HCEC 1CT (cell line): Measurements from ENCODE around the gene PAX8.

ENCODE experiments used
- DNase-seq: peaks from one replicate; pipeline ENCODE4 v3.0.0-alpha.2; 2017

PAX8 gene

DNA sequence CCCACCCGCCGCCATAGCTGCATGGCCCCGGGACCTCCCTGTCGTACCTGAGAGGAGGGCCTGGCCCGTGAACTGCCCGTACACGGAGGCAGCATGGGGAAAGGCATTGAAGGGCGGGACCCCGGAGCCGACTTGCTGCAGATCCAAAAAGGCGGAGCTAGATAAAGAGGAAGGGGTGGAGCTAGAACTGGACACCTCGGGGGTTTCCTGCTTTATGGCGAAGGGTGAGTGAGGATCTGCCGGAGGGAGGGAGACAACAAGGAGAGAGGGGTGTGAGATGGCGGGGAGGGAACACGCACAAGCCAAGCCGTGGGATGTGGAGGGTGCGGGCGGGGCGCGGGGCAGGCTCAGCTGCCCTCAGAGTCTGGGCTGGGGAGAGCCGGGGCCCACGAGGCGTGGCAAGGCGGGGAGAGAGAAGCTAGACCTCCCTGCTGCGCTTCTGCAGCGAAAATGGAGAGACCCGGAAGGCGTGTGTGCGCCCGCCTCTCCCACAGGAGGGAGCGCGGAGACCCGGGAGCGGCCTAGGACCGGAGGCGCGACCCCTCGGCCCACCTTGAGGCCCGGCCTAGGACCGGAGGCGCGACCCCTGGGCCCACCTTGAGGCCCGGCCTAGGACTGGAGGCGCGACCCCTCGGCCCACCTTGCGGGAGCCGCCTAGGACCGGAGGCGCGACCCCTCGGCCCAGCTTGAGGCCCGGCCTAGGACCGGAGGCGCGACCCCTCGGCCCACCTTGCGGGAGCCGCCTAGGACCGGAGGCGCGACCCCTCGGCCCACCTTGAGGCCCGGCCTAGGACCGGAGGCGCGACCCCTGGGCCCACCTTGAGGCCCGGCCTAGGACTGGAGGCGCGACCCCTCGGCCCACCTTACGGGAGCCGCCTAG lies 43.1 kb downstream of the PAX8 start:
- DNase-seq: peak; percentile 77

DNA sequence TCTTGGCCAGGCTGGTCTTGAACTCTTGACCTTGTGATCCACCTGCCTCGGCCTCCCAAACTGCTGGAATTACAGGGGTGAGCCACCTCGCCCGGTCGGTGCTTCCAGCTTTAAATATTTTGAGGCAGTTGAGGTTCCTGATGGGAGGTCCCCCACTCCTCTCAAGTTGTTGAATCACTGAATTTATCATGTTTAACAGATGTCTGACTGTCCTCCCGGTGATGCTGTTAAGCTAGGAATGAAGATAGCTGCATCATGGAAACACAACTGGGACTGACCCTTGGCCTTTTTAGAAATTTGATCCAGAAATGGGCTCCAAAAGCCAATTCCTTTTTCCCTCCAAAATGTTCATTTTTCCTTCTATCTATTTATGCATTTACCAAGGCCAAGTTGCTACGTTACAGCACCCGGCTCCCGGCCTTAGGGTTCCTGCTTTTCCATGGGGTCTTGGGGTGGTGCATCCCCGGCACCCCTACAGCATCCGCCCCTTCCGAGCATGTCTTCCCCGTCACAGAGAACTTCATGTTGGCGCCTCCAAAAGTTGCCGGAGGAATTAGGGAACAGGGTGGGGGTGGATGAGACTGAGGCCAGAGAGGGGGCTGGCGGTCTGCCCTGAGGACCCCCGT lies 43.9 kb downstream of the PAX8 start:
- peak; percentile 44 for DNase-seq

DNA sequence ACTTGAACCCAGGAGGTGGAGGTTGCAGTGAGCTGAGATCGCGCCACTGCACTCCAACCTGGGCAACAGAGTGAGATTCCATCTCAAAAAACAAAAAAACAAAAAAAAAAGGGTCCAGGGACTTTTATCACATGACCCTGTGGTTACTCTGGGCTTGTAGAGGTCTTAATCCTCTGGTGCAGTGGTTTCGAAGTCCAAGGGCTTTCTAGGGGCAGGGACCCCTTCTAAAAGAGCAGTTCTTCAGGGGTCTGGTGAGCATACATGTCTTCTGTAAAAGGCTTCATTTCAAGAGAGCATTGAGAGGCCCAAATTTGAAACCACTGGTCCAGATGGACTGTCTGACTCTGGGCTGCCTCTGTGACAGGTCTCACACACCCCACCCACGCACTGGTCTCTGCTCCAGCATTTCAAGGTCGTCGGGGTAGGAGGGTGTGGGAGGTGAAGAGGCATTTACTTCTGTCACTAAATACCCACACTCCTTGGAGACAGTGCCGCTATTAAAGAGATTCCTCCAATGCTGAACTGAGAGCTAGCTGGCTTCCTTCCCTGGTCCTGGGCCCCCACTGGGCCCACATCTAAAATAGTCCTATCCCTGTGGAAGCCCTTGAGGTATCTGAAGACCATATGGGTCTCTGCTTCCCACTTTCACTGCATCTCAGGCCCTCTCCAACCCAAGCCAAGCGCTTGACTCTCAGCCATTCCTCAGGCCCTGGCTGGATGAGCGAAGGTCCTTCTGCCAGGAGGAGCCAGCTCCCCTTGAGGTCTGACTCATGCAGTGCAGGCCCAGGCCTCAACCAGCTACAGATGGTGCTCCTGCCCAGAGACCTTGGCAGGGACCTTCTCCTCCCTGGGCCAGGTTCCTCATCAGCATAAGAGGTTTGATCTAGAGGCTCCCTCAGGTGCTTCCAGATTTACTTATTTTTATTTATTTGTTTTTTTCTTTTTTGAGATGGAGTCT lies 44.8 kb downstream of the PAX8 start:
- DNase-seq: peak; percentile 34

DNA sequence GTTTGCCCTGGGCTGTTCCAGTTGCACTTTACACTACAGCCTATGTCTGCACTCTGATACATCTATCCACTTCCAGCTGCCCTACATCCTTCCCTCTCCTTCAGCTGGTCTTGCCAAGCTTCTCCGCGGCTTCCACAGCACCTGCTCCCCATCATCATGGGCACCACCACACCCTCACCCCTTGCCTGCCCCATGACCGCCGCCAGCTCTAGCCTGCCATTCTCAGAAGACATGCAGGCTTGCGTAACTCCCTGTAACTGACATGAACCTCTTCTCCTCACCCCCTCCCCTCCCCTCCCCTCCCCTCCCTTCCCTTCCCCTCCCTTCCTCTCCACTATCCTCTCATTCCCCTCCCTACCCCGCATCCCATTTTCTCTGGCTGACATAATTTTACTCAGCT lies 46.0 kb downstream of the PAX8 start:
- no peak for DNase-seq

DNA sequence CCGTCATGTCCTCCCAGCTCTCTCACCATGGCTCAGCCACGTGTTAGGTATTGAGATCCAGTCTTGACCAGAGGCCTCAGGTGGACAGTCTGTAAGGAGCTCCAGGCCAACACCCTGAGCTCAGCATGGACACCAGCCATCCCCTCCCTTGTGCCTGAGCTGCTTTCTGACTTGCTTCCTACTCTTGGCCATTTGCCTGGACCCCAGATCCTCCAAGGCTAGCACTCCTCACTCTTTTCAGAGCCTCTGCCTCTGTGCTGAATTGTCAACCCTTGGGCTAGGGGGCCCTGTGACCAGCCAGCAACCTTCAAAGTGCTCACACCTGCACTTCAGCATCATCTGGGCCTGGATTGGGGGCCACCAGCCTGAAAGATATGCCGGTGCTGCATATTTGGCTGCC lies 46.6 kb downstream of the PAX8 start:
- DNase-seq: no peak

DNA sequence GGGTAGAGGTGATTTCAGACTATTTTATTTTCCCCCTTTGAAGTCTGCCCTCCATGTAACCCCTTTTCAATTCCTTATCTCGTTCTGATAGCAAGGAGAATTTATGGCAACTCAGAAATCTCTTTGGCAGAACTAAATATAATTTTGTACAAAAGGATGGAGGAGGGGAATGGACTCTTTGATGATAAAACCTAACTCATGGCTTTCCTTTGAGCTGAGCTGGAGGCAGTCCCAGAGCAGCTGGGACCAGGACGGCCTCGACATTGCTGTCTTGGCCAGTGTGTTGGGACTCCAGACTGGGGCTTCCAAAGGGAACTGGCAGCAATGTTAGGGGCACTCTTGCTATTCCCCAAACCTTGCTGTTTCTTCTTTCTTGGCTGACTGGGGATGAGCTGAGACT lies 47.7 kb downstream of the PAX8 start:
- DNase-seq: no peak

DNA sequence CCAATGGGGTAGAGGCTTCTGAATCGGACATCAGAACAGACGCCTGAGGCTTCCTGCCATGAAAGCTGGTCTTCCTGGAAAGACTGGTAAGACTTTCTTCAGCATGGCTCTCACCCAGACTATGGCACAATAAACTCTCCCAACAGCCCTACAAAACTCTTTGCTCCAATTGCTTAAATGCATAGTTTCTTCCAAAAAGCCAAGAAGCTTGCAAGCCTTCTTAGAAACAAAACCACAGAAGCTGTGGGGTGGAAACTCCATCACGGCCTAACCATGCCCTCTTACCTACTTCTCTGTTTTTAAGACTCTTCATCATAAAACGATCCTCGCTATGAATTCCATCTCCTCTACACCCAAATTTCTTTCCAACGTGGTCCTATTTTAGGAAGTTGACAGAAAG lies 48.2 kb downstream of the PAX8 start:
- DNase-seq: no peak

DNA sequence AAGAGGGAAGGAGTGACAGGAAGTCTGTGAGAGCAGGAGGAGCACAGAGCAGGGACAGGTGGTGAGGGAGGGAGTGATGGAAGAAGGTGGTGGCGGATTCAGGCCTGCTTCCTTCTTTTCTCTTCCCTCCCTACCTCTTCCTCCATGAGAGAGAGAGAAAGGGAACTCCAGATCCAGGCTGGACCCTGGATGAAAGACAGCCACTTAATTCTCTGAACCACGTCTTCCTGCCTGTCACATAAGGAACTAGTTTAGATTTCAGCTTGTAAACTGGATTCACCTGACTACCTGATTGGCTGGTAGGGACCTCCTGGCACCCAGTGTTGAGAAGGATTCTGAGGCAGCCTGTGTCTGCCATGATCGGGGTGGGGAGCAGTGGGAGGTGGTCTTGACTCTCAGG lies 48.9 kb downstream of the PAX8 start:
- DNase-seq: no peak

DNA sequence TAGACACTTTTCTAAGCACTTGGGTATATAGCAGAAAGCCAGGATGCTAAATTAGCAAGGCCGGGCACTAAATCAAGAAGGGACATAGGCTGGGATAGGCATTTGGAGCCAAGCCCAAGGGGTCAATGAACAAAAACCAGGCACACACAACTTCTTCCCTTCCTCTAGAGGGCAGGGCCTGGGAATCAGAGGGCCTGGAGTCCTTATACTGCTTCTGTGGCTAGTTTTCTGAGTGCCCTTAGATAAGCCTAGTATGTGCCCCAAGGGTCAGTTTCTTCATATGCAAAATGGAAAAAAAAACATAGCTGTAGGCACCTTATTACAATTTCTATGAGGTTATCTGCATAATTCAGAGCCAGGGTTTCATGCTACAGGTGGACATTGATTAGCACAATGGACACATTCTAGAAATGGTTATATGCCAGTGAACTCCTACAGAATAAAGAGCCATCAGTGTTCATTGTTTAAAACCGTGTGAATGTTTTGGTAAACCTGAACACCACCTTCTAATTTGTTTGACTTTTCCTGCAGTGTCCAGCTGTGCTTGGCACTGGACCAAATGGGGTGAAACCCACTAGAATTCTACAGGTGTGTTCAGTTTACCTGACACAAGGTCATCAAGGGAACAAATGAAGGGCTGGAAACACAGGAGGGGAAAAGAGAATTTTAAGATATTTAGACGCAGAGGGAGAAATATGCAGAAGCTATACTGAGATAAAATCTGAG lies 49.6 kb downstream of the PAX8 start:
- DNase-seq: no peak

DNA sequence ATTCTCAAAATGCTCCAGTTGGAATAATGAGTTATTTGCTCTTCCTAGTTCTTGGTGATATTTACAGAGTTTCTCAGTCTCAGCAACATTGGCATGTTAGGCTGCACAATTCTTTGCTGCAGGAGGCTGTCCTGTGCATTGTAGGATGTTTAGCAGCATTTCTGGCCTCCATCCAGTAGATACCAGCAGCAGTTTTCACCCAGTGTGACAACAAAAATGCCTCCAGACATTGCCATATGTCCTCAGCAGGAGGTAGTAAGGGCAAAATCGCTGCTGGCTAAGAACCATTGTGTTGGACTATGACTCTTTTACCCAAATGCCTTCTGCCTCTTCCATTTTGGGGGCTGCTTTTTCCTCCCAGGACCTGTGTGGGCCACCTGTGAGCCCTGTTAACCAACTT lies 50.4 kb downstream of the PAX8 start:
- DNase-seq: no peak

DNA sequence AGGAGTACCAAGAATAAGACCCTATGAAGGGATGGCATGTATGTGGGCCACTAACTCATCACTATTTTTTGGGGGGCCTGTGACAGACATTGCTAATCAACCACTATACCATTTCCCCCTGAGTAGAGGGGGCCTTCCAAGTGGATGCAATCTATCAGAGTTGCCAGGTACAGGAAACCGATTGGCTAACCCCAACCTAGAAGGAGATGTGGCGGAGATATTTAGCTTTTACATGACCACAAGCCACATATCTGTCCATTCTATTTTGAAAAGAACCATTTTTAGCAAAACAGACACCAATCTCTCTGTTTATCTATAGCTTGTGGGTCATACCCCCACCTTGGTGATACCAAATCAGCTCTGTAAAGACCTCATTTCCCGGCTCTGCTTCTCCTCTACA lies 51.0 kb downstream of the PAX8 start:
- no peak for DNase-seq

DNA sequence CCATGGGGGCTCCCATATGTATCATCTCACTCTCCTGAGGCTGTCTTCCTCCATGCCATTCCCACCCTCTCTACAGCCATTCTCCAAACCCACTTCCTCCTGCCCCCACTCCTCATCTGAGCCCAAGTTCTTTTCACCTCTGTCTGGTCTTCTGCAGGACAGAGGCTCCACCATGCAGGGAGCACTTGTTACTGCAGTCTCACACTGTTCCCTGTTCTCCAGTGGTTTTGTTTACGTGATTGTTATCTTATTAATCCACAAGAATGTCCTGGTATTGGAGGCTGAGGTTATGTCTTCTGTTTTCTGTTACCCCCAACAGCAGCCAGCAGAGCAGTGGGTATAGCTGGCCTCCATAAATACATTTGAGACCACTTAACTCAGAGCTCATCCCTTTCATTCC lies 51.4 kb downstream of the PAX8 start:
- no peak for DNase-seq

DNA sequence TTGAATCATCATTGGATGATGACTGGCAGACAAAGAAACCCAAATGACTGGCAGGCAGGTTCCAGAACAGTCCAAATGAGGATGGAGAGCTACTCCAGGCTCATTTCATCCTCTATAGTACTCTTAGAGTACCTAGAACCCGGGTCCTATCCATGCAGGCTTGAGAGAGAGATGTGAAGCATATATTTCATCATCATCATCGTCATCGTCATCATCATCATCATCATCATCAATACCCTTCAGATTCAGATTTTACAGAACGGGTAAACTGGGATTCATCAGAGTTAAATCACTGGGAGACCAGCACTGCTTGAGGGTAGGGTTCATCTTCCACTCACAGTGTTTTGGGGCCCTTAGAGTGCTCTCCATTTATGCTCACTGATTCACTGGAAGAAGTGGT lies 52.3 kb downstream of the PAX8 start:
- no peak for DNase-seq

DNA sequence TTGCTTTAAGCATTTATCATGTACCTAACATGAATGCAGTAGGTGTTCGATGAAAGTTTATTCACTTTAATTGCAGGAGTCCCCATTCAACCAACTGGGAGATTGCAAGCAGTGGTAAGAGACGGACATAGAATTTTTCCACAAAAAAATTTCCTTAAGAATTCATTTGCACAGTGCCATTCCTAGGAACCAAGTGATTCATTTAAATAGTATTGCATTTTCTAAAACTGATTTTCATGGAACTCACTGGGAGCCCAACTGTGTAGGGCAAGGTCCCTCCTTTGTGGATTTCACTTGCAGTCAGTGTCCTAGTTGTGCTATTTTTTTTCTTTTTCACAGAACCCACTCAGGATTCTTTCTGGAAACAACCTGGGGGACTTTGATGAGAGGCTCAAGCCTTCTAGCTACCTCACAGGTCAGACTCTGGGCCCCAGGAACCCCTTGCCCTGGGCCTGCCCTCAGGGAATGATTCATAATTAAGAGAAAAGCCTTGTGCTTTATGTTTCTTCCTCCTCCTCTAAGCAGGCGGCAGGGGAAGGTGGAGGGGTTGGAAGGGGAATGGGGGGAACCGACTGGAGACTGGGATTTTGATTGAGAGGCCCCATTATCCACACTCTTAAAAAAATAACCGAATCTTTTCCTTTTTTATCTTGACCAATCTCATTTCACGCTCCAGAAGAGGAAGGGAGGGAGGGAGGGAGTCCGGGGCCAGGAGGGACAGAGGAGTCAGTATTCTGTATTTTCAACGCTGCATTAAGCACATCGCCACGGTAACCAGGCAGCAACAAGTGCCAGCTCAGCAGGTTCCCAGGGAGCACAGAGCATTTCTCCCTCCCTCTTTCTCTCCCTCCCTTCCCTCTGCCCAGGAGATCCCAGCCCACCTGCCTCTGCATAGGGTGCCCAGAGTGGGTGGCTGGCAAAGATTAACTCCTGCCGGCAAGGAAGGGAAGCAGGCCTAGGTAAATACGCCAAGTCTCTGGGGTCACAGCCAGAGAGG lies 53.2 kb downstream of the PAX8 start:
- no peak for DNase-seq

DNA sequence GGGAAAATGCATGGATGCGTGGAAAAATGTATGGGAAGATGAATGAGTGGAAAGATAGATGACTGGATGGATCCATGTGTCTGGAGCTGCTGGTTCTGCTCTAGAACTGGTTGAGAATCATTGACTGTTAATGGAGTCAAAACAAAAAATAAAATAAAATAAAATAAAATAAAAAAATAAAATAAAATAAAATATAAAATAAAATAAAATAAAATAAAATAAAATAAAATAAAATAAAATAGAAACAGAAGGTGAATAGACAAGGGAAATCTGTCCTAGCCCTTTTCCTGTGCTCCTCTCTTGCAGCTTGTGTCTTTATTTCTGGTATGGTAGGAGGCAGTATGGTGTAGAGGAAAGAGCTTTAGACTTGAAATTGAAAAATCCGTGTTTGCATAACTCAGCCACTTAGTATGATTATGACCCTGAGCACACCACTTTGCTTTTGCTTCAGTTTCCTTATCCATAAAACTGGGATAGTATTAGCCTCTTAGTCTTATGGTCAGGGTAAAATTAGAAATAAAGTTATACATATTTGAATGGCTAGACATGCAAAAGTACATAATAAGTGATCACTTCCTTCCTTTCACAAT lies 54.0 kb downstream of the PAX8 start:
- DNase-seq: no peak

DNA sequence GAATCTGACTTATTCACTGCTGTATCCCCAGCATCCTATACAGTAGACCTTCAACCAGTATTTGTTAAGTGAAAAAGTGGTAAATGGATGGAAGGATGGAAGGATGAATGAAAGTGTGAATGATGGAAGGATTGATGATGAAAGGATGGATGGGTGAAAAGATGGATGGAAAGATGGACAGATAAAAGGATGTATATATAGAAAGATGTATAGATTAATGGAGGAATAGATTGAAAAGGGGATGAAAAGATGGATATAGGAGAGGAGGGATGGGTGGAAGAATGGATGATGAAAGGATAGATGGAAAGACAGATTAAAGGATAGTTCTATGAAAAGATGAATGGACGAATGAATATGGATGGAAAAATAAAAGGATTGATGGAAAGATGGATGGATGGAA lies 54.9 kb downstream of the PAX8 start:
- DNase-seq: no peak

DNA sequence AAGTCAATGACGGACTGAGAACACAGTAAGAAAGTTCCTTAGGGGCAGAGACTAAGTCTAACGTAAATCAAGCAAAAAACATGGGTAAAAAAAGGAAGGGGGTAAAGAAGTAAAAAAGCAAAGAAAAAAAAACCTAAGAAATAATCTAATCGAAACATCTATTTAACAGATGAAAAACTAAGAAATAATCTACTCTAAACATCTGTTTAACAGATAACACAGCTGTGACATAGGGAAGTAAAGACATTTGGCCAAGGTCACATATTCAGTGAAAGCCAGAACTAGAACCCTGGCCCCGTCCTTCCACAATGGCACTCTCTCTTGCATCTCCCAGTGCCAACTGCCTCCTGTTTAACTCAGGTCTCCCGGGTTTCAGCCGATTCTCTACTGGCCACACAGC lies 56.9 kb downstream of the PAX8 start:
- DNase-seq: no peak

DNA sequence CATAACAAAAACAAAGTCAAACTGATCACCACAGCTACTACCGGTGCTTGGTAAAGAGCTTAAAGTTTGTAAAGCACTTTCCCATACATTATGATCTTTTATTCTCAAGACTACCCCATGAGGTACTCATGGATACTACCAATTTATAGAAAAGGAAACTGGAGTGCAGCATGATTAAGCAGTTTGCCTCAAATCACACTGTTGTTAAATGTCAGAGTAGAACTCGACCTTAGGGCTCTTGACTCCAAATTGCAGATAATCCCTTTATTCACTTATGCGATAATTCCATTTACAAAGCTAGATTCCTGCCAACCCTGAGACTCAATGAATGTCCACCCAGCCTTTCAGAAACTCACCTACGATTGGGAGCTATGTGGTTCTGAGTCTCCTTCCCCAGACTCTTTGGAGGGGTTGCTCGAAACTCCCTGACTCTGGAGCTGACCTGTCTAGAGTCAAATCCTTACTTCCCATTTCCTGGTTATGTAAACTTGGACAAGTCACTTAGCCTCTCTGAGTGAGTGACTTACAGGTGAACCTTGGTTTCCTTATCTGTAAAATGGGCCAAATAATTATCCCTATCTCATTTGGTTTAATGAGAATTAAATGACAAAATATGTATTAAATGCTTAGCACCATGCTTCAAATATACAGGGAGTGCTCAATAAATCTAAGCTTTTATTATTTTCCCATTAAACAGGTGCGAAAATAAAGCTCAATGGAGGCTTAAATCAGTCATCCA lies 57.6 kb downstream of the PAX8 start:
- DNase-seq: no peak

DNA sequence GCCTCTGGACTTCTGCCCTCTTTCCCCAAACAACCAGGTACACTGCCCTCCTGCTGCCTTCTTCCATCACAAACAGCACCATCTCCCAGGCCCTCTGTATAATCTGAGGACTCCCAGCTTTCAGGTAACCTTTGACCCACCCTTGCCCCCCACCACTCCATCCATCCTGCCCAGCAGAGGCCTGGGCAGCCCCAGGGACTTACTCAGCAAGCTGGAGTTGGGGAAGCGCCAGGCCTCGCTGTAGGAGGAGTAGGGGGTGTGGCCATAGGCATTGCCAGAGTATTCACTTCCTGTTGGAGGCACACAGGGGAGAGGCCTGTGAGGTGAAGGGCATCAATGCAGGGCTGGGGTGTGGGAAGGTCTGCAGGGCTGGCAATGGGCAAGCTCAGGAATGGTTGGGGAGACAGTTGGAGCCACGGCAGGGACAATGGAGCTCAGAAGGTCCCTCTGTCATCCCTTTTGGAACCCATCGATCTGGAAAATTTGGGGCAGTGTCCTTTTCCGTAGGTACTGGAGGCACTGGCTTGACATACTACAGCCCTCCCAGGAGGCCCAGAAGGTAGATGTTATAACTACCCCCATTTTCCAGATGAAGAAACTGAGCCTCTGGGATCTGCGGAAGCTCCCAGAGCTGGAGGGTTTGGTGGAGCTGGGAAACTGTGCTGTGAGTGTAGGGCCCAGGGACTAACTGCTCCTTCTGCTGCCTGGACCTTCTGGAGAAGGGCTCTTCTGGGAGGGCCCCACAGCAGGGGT lies 58.7 kb downstream of the PAX8 start:
- DNase-seq: peak; percentile 37

DNA sequence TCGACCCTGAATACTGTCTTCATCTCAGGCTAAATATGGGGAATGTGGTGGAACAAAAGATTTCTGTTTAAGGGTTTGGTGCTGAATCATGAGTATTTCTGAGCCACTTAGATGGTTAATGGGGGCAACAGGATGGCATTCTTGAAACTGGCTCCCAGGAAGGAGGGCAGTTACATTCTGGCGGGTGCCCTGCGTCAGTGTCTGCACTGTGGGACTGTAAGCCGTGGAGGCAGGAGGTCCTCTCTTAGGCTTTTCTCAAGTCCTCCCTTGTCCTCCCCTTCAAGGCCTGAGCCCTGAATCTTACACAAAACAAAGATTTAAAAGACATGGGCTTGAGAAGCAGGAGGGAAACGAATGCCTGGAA lies 59.2 kb downstream of the PAX8 start:
- DNase-seq: no peak
